ENCODE results near the gene ENDOD1. TPM values are rescaled to one million over a fixed set of nuclear protein-coding genes. Genes with fewer than 3 reads are reported as not detected.

ENDOD1 gene
- total and polyA plus RNA-seq, 4 donors: 2.2 to 35.6 (median 5.9) TPM

GRCh38 chr11:95093548-95093947, 3.9 kb downstream of the ENDOD1 start:
- H3K4me3 ChIP-seq (ENCODE audit: low read depth in 1 of 3, low read length in 3 of 3): no peak overlapping the region
- 87% methylated on average over 3 of the region's 3 CpGs for WGBS
- no peak overlapping the region for H3K9ac ChIP-seq (ENCODE audit: low read depth in 1 of 2, low read length in 2 of 2)
- H3K36me3 ChIP-seq (ENCODE audit: control insufficient read depth in 4 of 4, insufficient read depth in 3 of 4, low read depth in 1 of 4, low read length in 3 of 4): no peaks in the 10 kb centered on the region
- H3K9me3 ChIP-seq (ENCODE audit: control insufficient read depth in 4 of 4, low read length in 3 of 4): no peaks in the 10 kb centered on the region
- peaks cover 2 to 18% (median 7%) of the 10 kb centered on the region in 4 donors for H3K4me1 ChIP-seq (ENCODE audit: control insufficient read depth in 4 of 4, insufficient read depth in 4 of 4, low read length in 3 of 4)
- no peaks in the 10 kb centered on the region for H3K27me3 ChIP-seq (ENCODE audit: control insufficient read depth in 4 of 4, insufficient read depth in 4 of 4, low read length in 3 of 4)
- H3K27ac ChIP-seq (ENCODE audit: low read depth in 1 of 2, low read length in 2 of 2): no peak overlapping the region
- no peak for DNase-seq (ENCODE audit: low spot score)
- TF ChIP-seq HNF4G (IDR thresholded peaks at IDR 0.05) (no peak), TAF1 (conservative IDR thresholded peaks at IDR 0.05) (no peak)

GRCh38 chr11:95095858-95096587, 6.4 kb downstream of the ENDOD1 start:
- 67% methylated on average over 4 of the region's 4 CpGs for WGBS
- DNase-seq (ENCODE audit: low spot score): no peak
- Histone ChIP-seq H3K9ac (ENCODE audit: low read depth in 1 of 2, low read length in 2 of 2) (no peak overlapping the region), H3K27ac (ENCODE audit: low read depth in 1 of 2, low read length in 2 of 2) (no peak overlapping the region), H3K36me3 (ENCODE audit: control insufficient read depth in 4 of 4, insufficient read depth in 3 of 4, low read depth in 1 of 4, low read length in 3 of 4) (no peaks in the 10 kb centered on the region), H3K27me3 (ENCODE audit: control insufficient read depth in 4 of 4, insufficient read depth in 4 of 4, low read length in 3 of 4) (no peaks in the 10 kb centered on the region), H3K4me1 (ENCODE audit: control insufficient read depth in 4 of 4, insufficient read depth in 4 of 4, low read length in 3 of 4) (no peaks in the 10 kb centered on the region), H3K9me3 (ENCODE audit: control insufficient read depth in 4 of 4, low read length in 3 of 4) (no peaks in the 10 kb centered on the region), H3K4me3 (ENCODE audit: low read depth in 1 of 3, low read length in 3 of 3) (no peak overlapping the region)
- TF ChIP-seq FOXA1 (IDR thresholded peaks at IDR 0.05) (no peak), YY1 (IDR thresholded peaks at IDR 0.05) (no peak), CTCF (IDR thresholded peaks at IDR 0.05; ENCODE audit: low read depth, low read length, missing input control) (no peak), TAF1 (conservative IDR thresholded peaks at IDR 0.05) (no peak), FOXA2 (IDR thresholded peaks at IDR 0.05) (no peak), ZBTB33 (IDR thresholded peaks at IDR 0.05) (no peak), RXRA (IDR thresholded peaks at IDR 0.05) (no peak), JUND (IDR thresholded peaks at IDR 0.05) (no peak), NR2F2 (IDR thresholded peaks at IDR 0.05) (no peak), EGR1 (IDR thresholded peaks at IDR 0.05; ENCODE audit: low read depth in 2 of 2) (no peak), MAX (IDR thresholded peaks at IDR 0.05) (no peak), SP1 (IDR thresholded peaks at IDR 0.05) (no peak), RAD21 (IDR thresholded peaks at IDR 0.05) (no peak), GABPA (IDR thresholded peaks at IDR 0.05 in 1 of 2, conservative IDR thresholded peaks at IDR 0.05 in 1 of 2) (no peak), REST (IDR thresholded peaks at IDR 0.05) (no peak), ATF3 (IDR thresholded peaks at IDR 0.05) (no peak)

Data from liver (tissue), 9 donors.